Osteocyte (in vitro differentiated cells): Measurements from ENCODE around the gene SF3A2. TPM values are rescaled to one million over a fixed set of nuclear protein-coding genes. Genes with fewer than 3 reads are reported as not detected.

Source experiments
- DNase-seq: peaks from one replicate; pipeline ENCODE4 v3.0.0; 2021; ENCODE audit warnings: mixed read lengths; ENCODE audit not compliant: unreplicated experiment; ENCODE audit errors: extremely low spot score
- H3K27ac Mint-ChIP-seq: one replicate; pipeline ENCODE4 v1.8.0; 2021; ENCODE audit warnings: mild to moderate bottlenecking, mixed read lengths; ENCODE audit not compliant: unreplicated experiment
- H3K27me3 Mint-ChIP-seq: one replicate; pipeline ENCODE4 v1.8.0; 2021; ENCODE audit warnings: mixed read lengths; ENCODE audit not compliant: unreplicated experiment
- H3K36me3 Mint-ChIP-seq: one replicate; pipeline ENCODE4 v1.8.0; 2021; ENCODE audit warnings: mixed read lengths; ENCODE audit not compliant: unreplicated experiment
- H3K4me1 Mint-ChIP-seq: one replicate; pipeline ENCODE4 v1.8.0; 2021; ENCODE audit warnings: mixed read lengths; ENCODE audit not compliant: unreplicated experiment
- H3K4me3 Mint-ChIP-seq: one replicate; pipeline ENCODE4 v1.8.0; 2021; ENCODE audit warnings: mild to moderate bottlenecking, moderate library complexity, mixed read lengths; ENCODE audit not compliant: unreplicated experiment
- H3K9me3 Mint-ChIP-seq: one replicate; pipeline ENCODE4 v1.8.0; 2021; ENCODE audit warnings: mixed read lengths; ENCODE audit not compliant: unreplicated experiment
- total RNA-seq: library from RNA; stranded (reverse); gene quantifications from 2 replicates; pipeline ENCODE4 v1.2.1, GENCODE V29; 2021
- TF ChIP-seq, protein P1 (sequence below): fragments of 200-600 bp; sonication (generic); IDR thresholded peaks from 2 replicates; pipeline ENCODE4 v1.5.0; 2021; ENCODE audit warnings: antibody characterized with exemption, mild to moderate bottlenecking, moderate library complexity

Gene SF3A2
- total RNA-seq, 1 donor from 2014 or later = 102 TPM

DNA sequence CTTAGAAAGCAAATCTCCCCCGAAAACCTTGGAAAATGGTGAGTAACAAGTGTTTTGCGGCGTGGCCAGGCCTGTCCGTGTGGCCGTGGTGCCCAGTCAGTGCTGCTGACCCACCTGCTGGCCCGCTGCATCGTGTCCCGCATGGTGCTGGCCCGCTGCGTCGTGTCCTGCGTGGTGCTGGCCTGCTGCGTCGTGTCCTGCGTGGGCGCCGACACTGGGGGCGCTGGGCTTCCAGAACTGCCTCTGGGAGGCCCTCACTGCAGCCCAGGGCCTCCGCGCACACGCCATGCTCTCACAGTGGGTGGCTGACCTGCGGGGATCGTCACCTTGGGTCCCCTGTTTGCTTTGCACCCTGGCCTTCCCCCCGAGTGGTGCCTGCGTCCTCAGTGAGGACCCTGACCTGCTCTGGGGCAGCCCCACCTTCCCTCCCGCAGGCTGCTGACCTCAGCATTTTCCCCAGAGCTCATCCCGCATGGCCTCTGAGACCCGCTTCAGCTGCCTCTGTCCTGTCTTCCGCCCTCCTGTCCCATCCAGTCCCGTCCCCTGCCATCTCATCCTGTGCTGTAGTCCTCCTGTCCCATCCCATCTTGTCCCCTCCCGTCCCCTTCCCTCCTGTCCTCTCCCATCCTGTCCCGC lies 11.1 kb upstream of the SF3A2 start:
- Mint-ChIP-seq H3K27me3 (no peaks in the 10 kb centered on the region), H3K4me1 (peaks cover 13% of the 10 kb centered on the region), H3K36me3 (peaks cover 27% of the 10 kb centered on the region), H3K9me3 (no peaks in the 10 kb centered on the region), H3K27ac (no peak overlapping the region), H3K4me3 (no peak overlapping the region)
- TF ChIP-seq, protein P1, sequence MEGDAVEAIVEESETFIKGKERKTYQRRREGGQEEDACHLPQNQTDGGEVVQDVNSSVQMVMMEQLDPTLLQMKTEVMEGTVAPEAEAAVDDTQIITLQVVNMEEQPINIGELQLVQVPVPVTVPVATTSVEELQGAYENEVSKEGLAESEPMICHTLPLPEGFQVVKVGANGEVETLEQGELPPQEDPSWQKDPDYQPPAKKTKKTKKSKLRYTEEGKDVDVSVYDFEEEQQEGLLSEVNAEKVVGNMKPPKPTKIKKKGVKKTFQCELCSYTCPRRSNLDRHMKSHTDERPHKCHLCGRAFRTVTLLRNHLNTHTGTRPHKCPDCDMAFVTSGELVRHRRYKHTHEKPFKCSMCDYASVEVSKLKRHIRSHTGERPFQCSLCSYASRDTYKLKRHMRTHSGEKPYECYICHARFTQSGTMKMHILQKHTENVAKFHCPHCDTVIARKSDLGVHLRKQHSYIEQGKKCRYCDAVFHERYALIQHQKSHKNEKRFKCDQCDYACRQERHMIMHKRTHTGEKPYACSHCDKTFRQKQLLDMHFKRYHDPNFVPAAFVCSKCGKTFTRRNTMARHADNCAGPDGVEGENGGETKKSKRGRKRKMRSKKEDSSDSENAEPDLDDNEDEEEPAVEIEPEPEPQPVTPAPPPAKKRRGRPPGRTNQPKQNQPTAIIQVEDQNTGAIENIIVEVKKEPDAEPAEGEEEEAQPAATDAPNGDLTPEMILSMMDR = no peak
- DNase-seq = no peak

DNA sequence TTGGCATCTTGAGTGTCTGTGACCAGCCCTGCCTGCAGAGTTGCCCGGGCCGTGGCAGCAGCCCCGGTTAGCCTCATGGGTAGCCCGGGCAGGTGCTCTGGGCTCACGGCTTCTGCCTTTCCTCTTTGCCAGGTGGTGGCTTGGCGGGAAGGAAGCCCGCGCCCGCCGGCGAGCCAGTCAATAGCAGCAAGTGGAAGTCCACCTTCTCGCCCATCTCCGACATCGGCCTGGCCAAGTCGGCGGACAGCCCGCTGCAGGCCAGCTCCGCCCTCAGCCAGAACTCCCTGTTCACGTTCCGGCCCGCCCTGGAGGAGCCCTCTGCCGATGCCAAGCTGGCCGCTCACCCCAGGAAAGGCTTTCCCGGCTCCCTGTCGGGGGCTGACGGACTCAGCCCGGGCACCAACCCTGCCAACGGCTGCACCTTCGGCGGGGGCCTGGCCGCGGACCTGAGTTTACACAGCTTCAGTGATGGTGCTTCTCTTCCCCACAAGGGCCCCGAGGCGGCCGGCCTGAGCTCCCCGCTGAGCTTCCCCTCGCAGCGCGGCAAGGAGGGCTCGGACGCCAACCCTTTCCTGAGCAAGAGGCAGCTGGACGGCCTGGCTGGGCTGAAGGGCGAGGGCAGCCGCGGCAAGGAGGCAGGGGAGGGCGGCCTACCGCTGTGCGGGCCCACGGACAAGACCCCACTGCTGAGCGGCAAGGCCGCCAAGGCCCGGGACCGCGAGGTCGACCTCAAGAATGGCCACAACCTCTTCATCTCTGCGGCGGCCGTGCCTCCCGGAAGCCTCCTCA lies 10.4 kb upstream of the SF3A2 start:
- TF ChIP-seq, protein P1 = no peak
- Mint-ChIP-seq H3K27ac (no peak overlapping the region), H3K27me3 (no peaks in the 10 kb centered on the region), H3K36me3 (peaks cover 24% of the 10 kb centered on the region), H3K4me3 (no peak overlapping the region), H3K9me3 (no peaks in the 10 kb centered on the region), H3K4me1 (peaks cover 5% of the 10 kb centered on the region)
- DNase-seq = no peak

DNA sequence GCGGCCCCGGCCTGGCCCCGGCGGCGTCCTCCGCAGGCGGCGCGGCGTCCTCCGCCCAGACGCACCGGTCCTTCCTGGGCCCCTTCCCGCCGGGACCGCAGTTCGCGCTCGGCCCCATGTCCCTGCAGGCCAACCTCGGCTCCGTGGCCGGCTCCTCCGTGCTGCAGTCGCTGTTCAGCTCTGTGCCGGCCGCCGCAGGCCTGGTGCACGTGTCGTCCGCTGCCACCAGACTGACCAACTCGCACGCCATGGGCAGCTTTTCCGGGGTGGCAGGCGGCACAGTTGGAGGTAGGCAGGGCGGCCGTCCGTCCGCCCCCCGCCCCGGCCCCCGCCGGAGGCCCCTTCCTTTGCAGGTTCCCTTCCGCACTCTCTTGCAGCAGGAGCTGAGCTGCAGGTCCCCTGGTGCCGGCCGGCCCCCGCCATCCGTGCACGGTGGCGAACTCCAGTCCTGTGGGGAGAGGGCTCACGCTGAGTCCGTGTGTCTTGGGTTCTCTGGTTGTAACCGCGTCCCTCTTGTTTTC lies 9.7 kb upstream of the SF3A2 start:
- TF ChIP-seq, protein P1 = no peak
- no peak for DNase-seq
- Mint-ChIP-seq H3K36me3 (peaks cover 24% of the 10 kb centered on the region), H3K27me3 (no peaks in the 10 kb centered on the region), H3K9me3 (no peaks in the 10 kb centered on the region), H3K27ac (no peak overlapping the region), H3K4me3 (no peak overlapping the region), H3K4me1 (no peaks in the 10 kb centered on the region)

DNA sequence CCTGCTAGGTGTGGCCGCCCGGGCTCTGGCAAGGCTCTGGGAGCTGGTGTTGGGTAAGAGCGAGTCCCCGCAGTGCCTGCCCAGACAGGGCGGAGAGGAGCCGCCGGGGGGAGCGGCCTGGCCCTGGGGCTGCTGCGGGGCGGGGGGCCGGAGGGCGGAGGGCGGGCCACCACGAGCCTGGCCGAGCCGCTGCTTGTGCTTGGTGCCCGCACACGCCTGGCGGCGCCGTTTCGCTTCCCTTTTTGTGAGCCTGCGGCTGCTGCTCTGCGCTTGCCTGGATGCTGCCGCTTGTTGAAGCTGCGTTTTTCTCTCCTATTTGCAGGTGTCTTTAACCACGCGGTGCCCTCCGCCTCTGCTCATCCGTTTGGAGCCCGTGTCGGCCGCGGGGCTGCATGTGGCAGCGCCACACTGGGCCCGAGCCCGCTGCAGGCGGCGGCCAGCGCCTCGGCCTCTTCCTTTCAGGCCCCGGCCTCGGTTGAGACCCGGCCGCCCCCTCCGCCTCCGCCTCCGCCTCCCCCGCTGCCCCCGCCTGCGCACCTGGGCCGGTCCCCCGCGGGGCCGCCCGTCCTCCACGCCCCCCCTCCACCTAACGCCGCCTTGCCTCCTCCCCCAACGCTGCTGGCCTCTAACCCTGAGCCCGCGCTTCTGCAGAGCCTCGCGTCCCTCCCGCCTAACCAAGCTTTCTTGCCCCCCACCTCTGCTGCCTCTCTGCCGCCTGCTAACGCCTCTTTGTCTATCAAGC lies 9.0 kb upstream of the SF3A2 start:
- no peaks in the 10 kb centered on the region for H3K9me3 Mint-ChIP-seq
- no peak overlapping the region for H3K4me3 Mint-ChIP-seq
- H3K27ac Mint-ChIP-seq = no peak overlapping the region
- H3K36me3 Mint-ChIP-seq = peaks cover 24% of the 10 kb centered on the region
- no peaks in the 10 kb centered on the region for H3K4me1 Mint-ChIP-seq
- TF ChIP-seq, protein P1 = no peak
- no peak for DNase-seq
- no peaks in the 10 kb centered on the region for H3K27me3 Mint-ChIP-seq
